Renal cortex interstitium (tissue), 11 donors: Measurements from ENCODE around the gene SCFD1. TPM values are rescaled to one million over a fixed set of nuclear protein-coding genes. Genes with fewer than 3 reads are reported as not detected.

Source experiments
- DNase-seq, 11 donors: peaks; one replicate each; pipeline ENCODE4 v3.0.0-alpha.2; 2013; ENCODE audit warnings: low read depth in 9 of 11, low spot score in 4 of 11; ENCODE audit errors: extremely low read depth in 1 of 11
- polyA plus RNA-seq, 3 donors: library from polyadenylated mRNA; unstranded; fragments of 120-200 nt; gene quantifications; one replicate each; pipeline ENCODE4 v1.2.1, GENCODE V29; 2013; ENCODE audit not compliant: insufficient read length in 3 of 3

SCFD1 gene
- polyA plus RNA-seq, 3 donors = 84.3 to 103 (median 96.3) TPM

- no peak for DNase-seq
These were observed 87.1 kb downstream of the SCFD1 start for GRCh38 chr14:30709201-30709600.

- no peak for DNase-seq
These were observed 88.8 kb downstream of the SCFD1 start for GRCh38 chr14:30710876-30711275.

- no peak for DNase-seq
These were observed 97.0 kb downstream of the SCFD1 start for GRCh38 chr14:30719137-30719536.

GRCh38 chr14:30725763-30726162 is 103.6 kb downstream of the SCFD1 start:
- DNase-seq = no peak

GRCh38 chr14:30728471-30728870 is 106.4 kb downstream of the SCFD1 start:
- no peak for DNase-seq

GRCh38 chr14:30737916-30738315 is 115.8 kb downstream of the SCFD1 start:
- no peak for DNase-seq

GRCh38 chr14:30738978-30739377 is 116.9 kb downstream of the SCFD1 start:
- DNase-seq = no peak

- DNase-seq = no peak
These were observed 126.2 kb downstream of the SCFD1 start for GRCh38 chr14:30748343-30748742.

- DNase-seq = no peak
These were observed 129.7 kb downstream of the SCFD1 start for GRCh38 chr14:30751646-30752416.

- no peak for DNase-seq
These were observed 131.3 kb downstream of the SCFD1 start for GRCh38 chr14:30753452-30753851.

GRCh38 chr14:30754778-30755177 is 132.7 kb downstream of the SCFD1 start:
- no peak for DNase-seq

GRCh38 chr14:30756594-30756993 is 134.5 kb downstream of the SCFD1 start:
- no peak for DNase-seq

GRCh38 chr14:30757082-30757481 is 135.0 kb downstream of the SCFD1 start:
- no peak for DNase-seq

- DNase-seq = no peak
These were observed 137.3 kb downstream of the SCFD1 start for GRCh38 chr14:30759172-30760125.

GRCh38 chr14:30763891-30764290 is 141.8 kb downstream of the SCFD1 start:
- DNase-seq = no peak

- DNase-seq = no peak
These were observed 145.5 kb downstream of the SCFD1 start for GRCh38 chr14:30767624-30768023.

GRCh38 chr14:30768791-30769190 is 146.7 kb downstream of the SCFD1 start:
- DNase-seq = no peak

- no peak for DNase-seq
These were observed 148.3 kb downstream of the SCFD1 start for GRCh38 chr14:30770376-30770775.

GRCh38 chr14:30771595-30771994 is 149.5 kb downstream of the SCFD1 start:
- DNase-seq = no peak

- no peak for DNase-seq
These were observed 157.1 kb downstream of the SCFD1 start for GRCh38 chr14:30779210-30779609.
